ENCODE data around the gene CTDSPL. TPM values are rescaled to one million over a fixed set of nuclear protein-coding genes. Genes with fewer than 3 reads are reported as not detected.

The CTDSPL gene
- total and polyA plus RNA-seq, 2 of the 13 experiments (the other 11 are each of a cell fraction or from before 2014, with no cell fraction given), result 26.1 to 142 TPM

GRCh38 chr3:37862219-37862902 lies 681 bp downstream of the CTDSPL start (continued):
- TF ChIP-seq, protein P1, sequence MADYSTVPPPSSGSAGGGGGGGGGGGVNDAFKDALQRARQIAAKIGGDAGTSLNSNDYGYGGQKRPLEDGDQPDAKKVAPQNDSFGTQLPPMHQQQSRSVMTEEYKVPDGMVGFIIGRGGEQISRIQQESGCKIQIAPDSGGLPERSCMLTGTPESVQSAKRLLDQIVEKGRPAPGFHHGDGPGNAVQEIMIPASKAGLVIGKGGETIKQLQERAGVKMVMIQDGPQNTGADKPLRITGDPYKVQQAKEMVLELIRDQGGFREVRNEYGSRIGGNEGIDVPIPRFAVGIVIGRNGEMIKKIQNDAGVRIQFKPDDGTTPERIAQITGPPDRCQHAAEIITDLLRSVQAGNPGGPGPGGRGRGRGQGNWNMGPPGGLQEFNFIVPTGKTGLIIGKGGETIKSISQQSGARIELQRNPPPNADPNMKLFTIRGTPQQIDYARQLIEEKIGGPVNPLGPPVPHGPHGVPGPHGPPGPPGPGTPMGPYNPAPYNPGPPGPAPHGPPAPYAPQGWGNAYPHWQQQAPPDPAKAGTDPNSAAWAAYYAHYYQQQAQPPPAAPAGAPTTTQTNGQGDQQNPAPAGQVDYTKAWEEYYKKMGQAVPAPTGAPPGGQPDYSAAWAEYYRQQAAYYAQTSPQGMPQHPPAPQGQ (CRISPR knock-in tag; IDR thresholded peaks at IDR 0.05; ENCODE audit: borderline replicate concordance), result 0 out of 2 replicates have a peak, but pooled peaks have one; percentile 48
- TF ChIP-seq ZNF430 (CRISPR knock-in tag; IDR thresholded peaks at IDR 0.05) (0 out of 2 replicates have a peak, but pooled peaks have one; percentile 49), ZNF574 (CRISPR knock-in tag; IDR thresholded peaks at IDR 0.05) (0 out of 2 replicates have a peak, but pooled peaks have one; percentile 26), NCOR1 (IDR thresholded peaks at IDR 0.05; ENCODE audit: borderline replicate concordance, low read length) (no peak), ZNF543 (CRISPR knock-in tag; IDR thresholded peaks at IDR 0.05) (0 out of 2 replicates have a peak, but pooled peaks have one; percentile 1), ZFAT (CRISPR knock-in tag; conservative IDR thresholded peaks at IDR 0.05) (no peak), NFYB (CRISPR knock-in tag; IDR thresholded peaks at IDR 0.05) (0 out of 2 replicates have a peak, but pooled peaks have one; percentile 13), ZNF770 (CRISPR knock-in tag; IDR thresholded peaks at IDR 0.05) (no peak), UBTF (CRISPR knock-in tag; IDR thresholded peaks at IDR 0.05) (peak; percentile 57; the same call in 1 of the 2 replicates), ZNF740 (CRISPR knock-in tag; IDR thresholded peaks at IDR 0.05) (0 out of 2 replicates have a peak, but pooled peaks have one; percentile 38), ZNF572 (CRISPR knock-in tag; IDR thresholded peaks at IDR 0.05) (no peak), AHR (CRISPR knock-in tag; IDR thresholded peaks at IDR 0.05) (peak; percentile 68; the same call in 1 of the 2 replicates), STAG1 (CRISPR knock-in tag; IDR thresholded peaks at IDR 0.05) (no peak), ATF7-NPFF (CRISPR knock-in tag; IDR thresholded peaks at IDR 0.05; ENCODE audit: low read depth) (peak; percentile 30; the same call in 1 of the 2 replicates), ZSCAN12 (CRISPR knock-in tag; IDR thresholded peaks at IDR 0.05) (no peak), JDP2 (CRISPR knock-in tag; IDR thresholded peaks at IDR 0.05; ENCODE audit: borderline replicate concordance) (no peak), ZNF777 (CRISPR knock-in tag; IDR thresholded peaks at IDR 0.05) (peak; percentile 48; the same call in 1 of the 2 replicates), ZBTB8A (CRISPR knock-in tag; IDR thresholded peaks at IDR 0.05; ENCODE audit: borderline replicate concordance, low read depth) (no peak)

All from HepG2 (cell line).